Fibroblast of peridontal ligament (primary cell): ENCODE data around the gene PLEKHN1.

ENCODE experiments used
- DNase-seq: peaks from one replicate; pipeline ENCODE4 v3.0.0-alpha.2; 2010; ENCODE audit errors: extremely low read depth

The PLEKHN1 gene

DNA sequence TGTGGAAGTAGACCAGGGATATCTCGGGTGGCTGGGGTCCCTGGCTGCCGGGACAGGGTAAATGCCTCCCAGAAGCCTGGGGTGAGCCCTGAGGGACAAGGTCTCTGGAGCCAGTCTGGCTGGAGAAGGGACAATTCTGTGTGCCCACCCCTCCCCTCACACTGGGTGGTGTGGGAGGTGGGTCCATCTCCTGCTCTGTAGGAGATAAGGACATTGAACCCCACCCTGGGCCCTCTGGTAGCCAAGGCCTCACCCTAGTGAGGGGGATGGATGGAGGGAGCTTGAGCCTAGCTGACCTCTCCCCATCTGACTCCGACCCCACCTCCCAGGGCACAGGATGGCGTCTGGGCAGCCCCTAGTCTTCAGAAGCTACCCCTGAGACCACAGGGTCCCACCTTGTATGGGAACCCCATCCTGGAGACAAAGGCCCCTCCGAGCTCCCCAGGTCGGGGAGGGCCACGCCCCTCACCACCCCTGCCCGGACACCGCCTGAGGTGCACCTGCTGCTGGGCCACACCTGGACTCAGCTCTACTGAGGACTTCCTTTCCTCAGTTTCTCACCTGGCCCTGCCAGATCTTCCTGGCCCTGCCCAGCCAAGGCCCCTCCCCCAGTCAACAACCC, 58.0 kb downstream of the PLEKHN1 start:
- DNase-seq = no peak

DNA sequence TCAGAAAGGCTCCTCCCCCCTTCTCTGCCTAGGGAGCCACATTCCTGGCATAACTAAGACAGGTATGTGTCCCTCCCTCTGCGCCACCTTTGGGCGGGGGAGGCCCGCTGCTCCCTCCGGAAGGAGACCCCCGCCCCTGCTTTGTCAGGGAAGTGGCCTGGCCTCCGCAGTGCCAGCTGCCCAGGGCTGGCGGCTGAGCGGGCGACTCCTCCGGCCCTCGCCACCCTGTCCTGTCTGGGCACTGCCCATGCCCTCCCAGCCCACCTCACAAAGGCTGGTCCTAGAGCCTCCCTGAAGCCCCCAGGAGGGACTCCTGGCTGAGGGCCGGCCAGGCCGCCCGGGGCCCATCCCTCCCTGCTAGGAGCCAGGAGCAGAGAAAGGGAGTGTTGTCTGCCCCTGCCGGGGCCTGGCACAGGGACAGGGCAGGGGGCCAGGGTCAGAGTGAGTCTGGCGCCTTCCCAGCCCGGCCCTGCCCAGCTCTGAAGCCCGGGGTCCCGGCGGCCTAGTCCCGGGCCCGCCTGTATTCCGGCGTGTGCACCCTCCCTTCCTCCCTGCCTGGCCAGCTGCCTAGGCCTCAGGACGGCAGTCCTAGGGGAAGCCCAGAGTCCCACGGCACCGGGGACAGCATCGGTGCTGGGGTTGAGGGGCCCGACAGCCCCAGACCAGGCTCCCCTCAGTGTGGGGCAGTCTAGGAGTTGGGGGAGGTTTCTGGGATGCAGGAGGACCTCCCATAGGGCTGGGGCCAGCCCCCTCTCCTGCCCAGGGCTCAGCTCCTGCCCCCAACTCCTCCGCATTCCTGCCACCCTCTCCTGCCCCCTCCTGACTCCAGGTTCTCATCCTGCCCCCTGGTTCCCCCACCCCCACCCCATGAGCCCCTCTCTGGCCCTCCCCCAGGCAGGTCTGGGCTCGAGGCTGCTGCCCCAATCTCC, 58.8 kb downstream of the PLEKHN1 start:
- DNase-seq = no peak
